ENCODE measurements around the gene KCNQ1OT1.

DNA sequence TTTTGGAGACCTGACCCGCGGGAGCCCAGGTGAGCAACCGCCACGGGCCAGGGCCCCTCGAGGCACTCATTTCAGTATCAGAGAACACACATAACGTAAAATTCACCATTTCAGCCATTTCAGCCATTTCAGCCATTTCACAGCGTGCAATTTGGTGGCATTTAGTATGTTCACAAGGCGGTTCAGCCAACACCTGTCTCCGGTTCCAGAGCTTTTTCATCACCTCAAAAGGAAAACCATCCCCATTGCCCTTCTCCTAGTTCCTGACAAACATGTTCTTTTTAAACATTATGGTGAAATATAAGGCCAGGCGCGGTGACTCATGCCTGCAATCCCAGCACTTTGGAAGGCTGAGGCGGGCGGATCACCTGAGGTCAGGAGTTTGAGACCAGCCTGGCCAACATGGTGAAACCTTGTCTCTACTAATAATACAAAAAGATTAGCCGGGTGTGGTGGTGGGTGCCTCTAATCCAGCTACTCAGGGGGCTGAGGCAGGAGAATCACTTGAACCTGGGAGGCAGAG is 135.7 kb downstream of the KCNQ1OT1 start:
- TF ChIP-seq, protein P1, sequence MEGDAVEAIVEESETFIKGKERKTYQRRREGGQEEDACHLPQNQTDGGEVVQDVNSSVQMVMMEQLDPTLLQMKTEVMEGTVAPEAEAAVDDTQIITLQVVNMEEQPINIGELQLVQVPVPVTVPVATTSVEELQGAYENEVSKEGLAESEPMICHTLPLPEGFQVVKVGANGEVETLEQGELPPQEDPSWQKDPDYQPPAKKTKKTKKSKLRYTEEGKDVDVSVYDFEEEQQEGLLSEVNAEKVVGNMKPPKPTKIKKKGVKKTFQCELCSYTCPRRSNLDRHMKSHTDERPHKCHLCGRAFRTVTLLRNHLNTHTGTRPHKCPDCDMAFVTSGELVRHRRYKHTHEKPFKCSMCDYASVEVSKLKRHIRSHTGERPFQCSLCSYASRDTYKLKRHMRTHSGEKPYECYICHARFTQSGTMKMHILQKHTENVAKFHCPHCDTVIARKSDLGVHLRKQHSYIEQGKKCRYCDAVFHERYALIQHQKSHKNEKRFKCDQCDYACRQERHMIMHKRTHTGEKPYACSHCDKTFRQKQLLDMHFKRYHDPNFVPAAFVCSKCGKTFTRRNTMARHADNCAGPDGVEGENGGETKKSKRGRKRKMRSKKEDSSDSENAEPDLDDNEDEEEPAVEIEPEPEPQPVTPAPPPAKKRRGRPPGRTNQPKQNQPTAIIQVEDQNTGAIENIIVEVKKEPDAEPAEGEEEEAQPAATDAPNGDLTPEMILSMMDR (IDR thresholded peaks at IDR 0.05; ENCODE audit: low read length): no peak
- TF ChIP-seq EZH2 (IDR thresholded peaks at IDR 0.05; ENCODE audit: borderline replicate concordance, low read length): no peak

Measured in OCI-LY1 (cell line).